ENCODE data around the gene DIS3L2. TPM values are rescaled to one million over a fixed set of nuclear protein-coding genes. Genes with fewer than 3 reads are reported as not detected.
"Not testable (repeated sequence)": the region's sequence is repeated elsewhere in the genome, so short reads cannot be mapped to it uniquely, and the experiment has no call there.

DIS3L2 gene
- total RNA-seq, 4 donors from 2014 or later, result 16.1 to 26.7 (median 22.0) TPM

GRCh38 chr2:232361646-232362045 lies 400.1 kb downstream of the DIS3L2 start:
- Histone ChIP-seq H3K4me1 (peaks cover 0 to 4% (median 0%) of the 10 kb centered on the region in 4 donors), H3K9me3 (no peaks in the 10 kb centered on the region), H3K27ac (replicated peaks in 1 of 4) (no peak overlapping the region), H3K27me3 (peaks cover 0 to 8% (median 0%) of the 10 kb centered on the region in 4 donors), H3K4me3 (no peak overlapping the region), H3K36me3 (no peaks in the 10 kb centered on the region)
- DNase-seq (ENCODE audit: extremely low spot score), result no peak
- TF ChIP-seq POLR2AphosphoS5 (IDR thresholded peaks at IDR 0.05) (no peak), POLR2A (IDR thresholded peaks at IDR 0.05; ENCODE audit: low read depth) (no peak)
- 90% methylated on average over 5 of the region's 5 CpGs for WGBS
- intact Hi-C loops (cut with DNase I), result no loop called here

GRCh38 chr2:232362174-232362900 lies 400.8 kb downstream of the DIS3L2 start:
- no peak overlapping the region for H3K4me3 ChIP-seq
- no peaks in the 10 kb centered on the region for H3K36me3 ChIP-seq
- peaks cover 0 to 4% (median 0%) of the 10 kb centered on the region in 4 donors for H3K4me1 ChIP-seq
- TF ChIP-seq POLR2A (IDR thresholded peaks at IDR 0.05; ENCODE audit: low read depth), result no peak
- no peak for TF ChIP-seq POLR2AphosphoS5 (IDR thresholded peaks at IDR 0.05)
- no peak for TF ChIP-seq EP300 (IDR thresholded peaks at IDR 0.05)
- no peak for TF ChIP-seq CTCF (IDR thresholded peaks at IDR 0.05)
- H3K27me3 ChIP-seq, result peaks cover 0 to 12% (median 0%) of the 10 kb centered on the region in 4 donors
- no peaks in the 10 kb centered on the region for H3K9me3 ChIP-seq
- 71% methylated on average over 8 of the region's 8 CpGs for WGBS
- no peak for DNase-seq (ENCODE audit: extremely low spot score)
- H3K27ac ChIP-seq (replicated peaks in 1 of 4), result no peak overlapping the region
- intact Hi-C loops (cut with DNase I), result no loop called here

GRCh38 chr2:232363064-232363783 lies 401.7 kb downstream of the DIS3L2 start:
- intact Hi-C loops (cut with DNase I); H3K36me3 ChIP-seq: not testable (repeated sequence)
- 82% methylated on average over 7 of the region's 12 CpGs for WGBS

GRCh38 chr2:232363784-232364615 lies 402.5 kb downstream of the DIS3L2 start:
- TF ChIP-seq POLR2AphosphoS5 (IDR thresholded peaks at IDR 0.05) (no peak), CTCF (IDR thresholded peaks at IDR 0.05) (no peak), POLR2A (IDR thresholded peaks at IDR 0.05; ENCODE audit: low read depth) (no peak), EP300 (IDR thresholded peaks at IDR 0.05) (no peak)
- intact Hi-C loops (cut with DNase I), result no loop called here
- no peak for DNase-seq (ENCODE audit: extremely low spot score)
- no peaks in the 10 kb centered on the region for H3K9me3 ChIP-seq
- peak overlapping the region in 2 of 4 donors; percentile 7 to 14 for H3K4me3 ChIP-seq
- no peaks in the 10 kb centered on the region for H3K36me3 ChIP-seq
- H3K27me3 ChIP-seq, result peaks cover 0 to 24% (median 0%) of the 10 kb centered on the region in 4 donors
- H3K27ac ChIP-seq (replicated peaks in 1 of 4), result no peak overlapping the region
- peaks cover 0 to 4% (median 0%) of the 10 kb centered on the region in 4 donors for H3K4me1 ChIP-seq
- WGBS, result 77% methylated on average over 12 of the region's 14 CpGs

More at GRCh38 chr2:232363064-232363783, 401.7 kb downstream of the DIS3L2 start:
- H3K27me3 ChIP-seq, result peaks cover 0 to 21% (median 0%) of the 10 kb centered on the region in 4 donors
- not testable (repeated sequence) for DNase-seq (ENCODE audit: extremely low spot score); H3K9me3 ChIP-seq; H3K4me1 ChIP-seq; H3K27ac ChIP-seq (replicated peaks in 1 of 4)
- H3K4me3 ChIP-seq, result peak overlapping the region in 1 of 4 donors; percentile 14

- 100% methylated on average over 3 of the region's 18 CpGs for WGBS
- H3K27ac ChIP-seq (replicated peaks in 1 of 4); H3K9me3 ChIP-seq; H3K4me3 ChIP-seq; H3K4me1 ChIP-seq; H3K36me3 ChIP-seq; DNase-seq (ENCODE audit: extremely low spot score); intact Hi-C loops (cut with DNase I): not testable (repeated sequence)
- H3K27me3 ChIP-seq, result peaks cover 0 to 33% (median 0%) of the 10 kb centered on the region in 4 donors
Measured at GRCh38 chr2:232364806-232365594, 403.5 kb downstream of the DIS3L2 start.

All from esophagus muscularis mucosa (tissue), 4 donors.